Measurements from ENCODE around the gene NUP62. TPM values are rescaled to one million over a fixed set of nuclear protein-coding genes. Genes with fewer than 3 reads are reported as not detected.

Gene NUP62
- total RNA-seq, 1 experiment from 2014 or later: 127 TPM

GRCh38 chr19:49884760-49885159 lies 44.5 kb downstream of the NUP62 start:
- H3K36me3 Mint-ChIP-seq (ENCODE audit: insufficient read depth in 1 of 3, low read depth in 3 of 3): peaks cover 56 to 74% (median 69%) of the 10 kb centered on the region in 3 experiments
- H3K9me3 Mint-ChIP-seq: peaks cover 0 to 11% of the 10 kb centered on the region in 2 experiments; a peak in 1 of 5 replicates
- H4K91ac ChIP-seq (ENCODE audit: insufficient read length, low read depth, low read length): no peak overlapping the region
- no peak overlapping the region for H3K4me2 ChIP-seq (ENCODE audit: insufficient read depth, insufficient read length, low read length)
- no peak overlapping the region for H2BK15ac ChIP-seq (ENCODE audit: low read depth, low read length)
- H3K79me2 ChIP-seq (ENCODE audit: insufficient read depth, low read length): no peaks in the 10 kb centered on the region
- TF ChIP-seq CTCF (conservative IDR thresholded peaks at IDR 0.05): no peak
- no peak overlapping the region for H3T11ph ChIP-seq (ENCODE audit: low read length)
- H3K9me3 ChIP-seq (ENCODE audit: control insufficient read depth, low read depth, low read length): no peaks in the 10 kb centered on the region
- 0 out of 4 replicates have a peak, but pooled peaks cover 0 to 3% of the 10 kb centered on the region in 2 experiments for H3K4me1 Mint-ChIP-seq
- H4K5ac ChIP-seq (ENCODE audit: insufficient read length, low read depth, low read length): no peak overlapping the region
- no CpG with 5 or more reads among the region's 3 CpGs for WGBS (ENCODE audit: extremely low coverage, insufficient read length, low lambda C conversion rate)
- H4K8ac ChIP-seq (replicated peaks; ENCODE audit: insufficient read length, low read depth, low read length): no peak overlapping the region
- H3K14ac ChIP-seq (ENCODE audit: insufficient read depth, low read length): no peak overlapping the region
- no peak overlapping the region for H2BK20ac ChIP-seq (ENCODE audit: low read depth, low read length, poor library complexity, severe bottlenecking)
- no peaks in the 10 kb centered on the region for H4K20me1 ChIP-seq (ENCODE audit: control insufficient read depth, insufficient read depth, insufficient read length)
- H2AFZ ChIP-seq (ENCODE audit: low read length): no peak overlapping the region
- H2AK5ac ChIP-seq (ENCODE audit: insufficient read length, low read length): no peak overlapping the region
- no peaks in the 10 kb centered on the region for H3K23me2 ChIP-seq (ENCODE audit: insufficient read length, low read depth, low read length, poor library complexity, severe bottlenecking)
- H2BK120ac ChIP-seq (ENCODE audit: low read depth, low read length, poor library complexity, severe bottlenecking): no peak overlapping the region
- no peak for DNase-seq
- no peak overlapping the region for H3K56ac ChIP-seq (ENCODE audit: insufficient read length, low read depth, low read length)
- H2BK12ac ChIP-seq (ENCODE audit: insufficient read length, low read depth, low read length): no peak overlapping the region
- no peaks in the 10 kb centered on the region for H3K4me1 ChIP-seq (ENCODE audit: insufficient read depth, low read length)
- no peak overlapping the region for H3K4me3 Mint-ChIP-seq
- H3K27ac Mint-ChIP-seq: no peak overlapping the region
- H3K23ac ChIP-seq (ENCODE audit: insufficient read length, low read depth, low read length): no peak overlapping the region
- no peak overlapping the region for H2BK5ac ChIP-seq (ENCODE audit: insufficient read length, low read length)
- H3K27me3 Mint-ChIP-seq (ENCODE audit: low read depth): peaks cover 6% of the 10 kb centered on the region; the same call in 1 of the 2 replicates
- no peak overlapping the region for H3K4ac ChIP-seq (ENCODE audit: low read depth, low read length)
- no peaks in the 10 kb centered on the region for H3K79me1 ChIP-seq (ENCODE audit: insufficient read depth, low read depth, low read length, poor library complexity, severe bottlenecking)
- no peak overlapping the region for H3K18ac ChIP-seq (ENCODE audit: insufficient read length, low read depth, low read length)
- H3K9ac ChIP-seq (ENCODE audit: extremely low read depth, insufficient read length, low read length): no peak overlapping the region
- no peak overlapping the region for H3K27ac ChIP-seq (ENCODE audit: insufficient read length, low read depth, low read length)
- no peaks in the 10 kb centered on the region; the same call in 1 of the 2 replicates for H3K27me3 ChIP-seq (ENCODE audit: insufficient read depth, low read length)
